H1 (cell line): ENCODE results near the gene TARS3. TPM values are rescaled to one million over a fixed set of nuclear protein-coding genes. Genes with fewer than 3 reads are reported as not detected.

Experiments
- CTCF ChIA-PET: fragments of 300-600 bp; sonication (Branson Sonifier 250); formaldehyde crosslinking; loops from one replicate; lab custom pipeline; 2021; ENCODE audit not compliant: partially characterized antibody; lab: Charles Lee
- POLR2A ChIA-PET: fragments of 300-600 bp; sonication (Branson Sonifier 250); formaldehyde crosslinking; loops from one replicate; lab custom pipeline; 2021; ENCODE audit warnings: inconsistent platforms; ENCODE audit not compliant: partially characterized antibody; lab: Charles Lee
- DNase-seq, 2 experiments: peaks; one replicate each; pipeline versions ENCODE4 v3.0.0 to v3.0.0-alpha.2; 2010 to 2022; ENCODE audit warnings: low spot score in 2 of 2, low read depth in 1 of 2, mixed read lengths in 1 of 2
- FAIRE-seq: peaks from 2 replicates; lab custom pipeline; 2011; peaks lifted over from hg19 to GRCh38; lab: Jason Lieb, UNC
- H2AFZ ChIP-seq: 2 replicates; pipeline ENCODE4 v1.8.1; 2012; ENCODE audit warnings: low read length, inconsistent platforms
- H2AK5ac ChIP-seq: 2 replicates; pipeline ENCODE4 v1.6.1; 2013; ENCODE audit warnings: low read depth, low read length
- H2BK120ac ChIP-seq: replicated peaks from 2 replicates; pipeline ENCODE3; 2013; ENCODE audit warnings: low read depth, low read length, inconsistent platforms
- H2BK12ac ChIP-seq: 2 replicates; pipeline ENCODE4 v1.6.1; 2013; ENCODE audit warnings: low read depth, low read length
- H2BK15ac ChIP-seq: 2 replicates; pipeline ENCODE4 v1.6.1; 2013; ENCODE audit warnings: low read length
- H2BK20ac ChIP-seq: 2 replicates; pipeline ENCODE4 v1.6.1; 2013; ENCODE audit warnings: low read length
- H2BK5ac ChIP-seq: 2 replicates; pipeline ENCODE4 v1.6.1; 2013; ENCODE audit warnings: low read depth, low read length
- H3K14ac ChIP-seq: 2 replicates; pipeline ENCODE4 v1.6.1; 2013; ENCODE audit warnings: inconsistent platforms; ENCODE audit not compliant: insufficient read length
- H3K18ac ChIP-seq: 2 replicates; pipeline ENCODE4 v1.6.1; 2013; ENCODE audit warnings: low read length; ENCODE audit errors: extremely low read depth
- H3K23ac ChIP-seq: 2 replicates; pipeline ENCODE4 v1.6.1; 2013; ENCODE audit warnings: inconsistent platforms; ENCODE audit not compliant: insufficient read length
- H3K23me2 ChIP-seq: 2 replicates; pipeline ENCODE4 v1.6.1; 2013; ENCODE audit warnings: low read depth, low read length
- H3K27ac ChIP-seq: 2 replicates; pipeline ENCODE4 v1.6.1; 2011; ENCODE audit warnings: low read depth, low read length, inconsistent platforms
- H3K27me3 ChIP-seq, 4 experiments: replicated peaks in 1 of 4; 1 replicate in 1 of 4; 2 replicates in 3 of 4; pipeline versions ENCODE4 v1.6.1 to v1.8.1; 2011 to 2013; ENCODE audit warnings: low read length in 3 of 4, mild to moderate bottlenecking in 3 of 4, inconsistent platforms in 2 of 4, mixed read lengths in 2 of 4, moderate library complexity in 1 of 4; ENCODE audit not compliant: control insufficient read depth in 3 of 4, insufficient read depth in 3 of 4; ENCODE audit errors: extremely low read depth in 1 of 4
- H3K36me3 ChIP-seq, 4 experiments: 2 replicates each; pipeline versions ENCODE4 v1.6.1 to v1.8.1; 2011 to 2013; ENCODE audit warnings: mild to moderate bottlenecking in 4 of 4, low read length in 3 of 4, moderate library complexity in 2 of 4, control low read depth in 1 of 4, inconsistent platforms in 1 of 4; ENCODE audit not compliant: insufficient read depth in 4 of 4, control insufficient read depth in 2 of 4
- H3K4ac ChIP-seq: replicated peaks from 2 replicates; pipeline ENCODE3; 2013; ENCODE audit warnings: low read length, low read depth, mixed read lengths, inconsistent platforms; ENCODE audit not compliant: insufficient read length
- H3K4me1 ChIP-seq, 4 experiments: replicated peaks in 1 of 4; 1 replicate in 1 of 4; 2 replicates in 3 of 4; pipeline versions ENCODE4 v1.6.1 to v1.8.1; 2011 to 2013; ENCODE audit warnings: low read length in 3 of 4, inconsistent platforms in 2 of 4, mixed read lengths in 1 of 4; ENCODE audit not compliant: insufficient read depth in 4 of 4, control insufficient read depth in 3 of 4
- H3K4me2 ChIP-seq, 2 experiments: 2 replicates each; pipeline versions ENCODE4 v1.6.1 to v1.8.1; 2011 to 2013; ENCODE audit warnings: low read depth in 2 of 2, low read length in 2 of 2, control low read depth in 1 of 2, inconsistent platforms in 1 of 2, mild to moderate bottlenecking in 1 of 2; ENCODE audit not compliant: insufficient read depth in 1 of 2
- H3K4me3 ChIP-seq, 4 experiments: fragments of 200-600, 300-600 bp in 1 of 4; sonication (generic), shearing (Covaris generic), sonication (Bioruptor Twin) in 1 of 4; 2 replicates each; pipeline versions ENCODE4 v1.5.1 to v1.8.1; 2011 to 2016; ENCODE audit warnings: low read length in 4 of 4, low read depth in 3 of 4, control low read depth in 2 of 4, inconsistent platforms in 2 of 4, mild to moderate bottlenecking in 2 of 4, mixed read lengths in 1 of 4, moderate library complexity in 1 of 4; ENCODE audit not compliant: insufficient read depth in 2 of 4; ENCODE audit errors: extremely low read depth in 1 of 4
- H3K56ac ChIP-seq: replicated peaks from 2 replicates; pipeline ENCODE3; 2013; ENCODE audit warnings: low read depth, mild to moderate bottlenecking, mixed read lengths, low read length, inconsistent platforms; ENCODE audit not compliant: insufficient read length
- H3K79me1 ChIP-seq: 2 replicates; pipeline ENCODE4 v1.6.1; 2013; ENCODE audit warnings: low read depth, low read length, control low read depth
- H3K79me2 ChIP-seq, 2 experiments: 2 replicates each; pipeline versions ENCODE4 v1.6.1 to v1.8.1; 2012 to 2013; ENCODE audit warnings: low read length in 2 of 2, mild to moderate bottlenecking in 2 of 2, inconsistent platforms in 1 of 2; ENCODE audit not compliant: insufficient read depth in 2 of 2, control insufficient read depth in 1 of 2
- H3K9ac ChIP-seq, 4 experiments: replicated peaks in 1 of 4; 1 replicate in 1 of 4; 2 replicates in 3 of 4; pipeline versions ENCODE4 v1.6.1 to v1.8.1; 2011 to 2013; ENCODE audit warnings: low read depth in 3 of 4, low read length in 3 of 4, control low read depth in 2 of 4, mild to moderate bottlenecking in 2 of 4, moderate library complexity in 2 of 4, inconsistent platforms in 1 of 4; ENCODE audit errors: extremely low read depth in 1 of 4
- H3K9me3 ChIP-seq, 2 experiments: 2 replicates each; pipeline versions ENCODE4 v1.6.1 to v1.8.1; 2012 to 2013; ENCODE audit warnings: mild to moderate bottlenecking in 2 of 2, moderate library complexity in 2 of 2, control low read depth in 1 of 2, inconsistent platforms in 1 of 2, low read depth in 1 of 2, low read length in 1 of 2, mixed read lengths in 1 of 2; ENCODE audit not compliant: insufficient read depth in 2 of 2
- H4K20me1 ChIP-seq, 2 experiments: replicated peaks in 1 of 2; 2 replicates each; pipeline versions ENCODE3 to v1.8.1; 2011 to 2013; ENCODE audit warnings: inconsistent platforms in 2 of 2, low read length in 2 of 2, mild to moderate bottlenecking in 1 of 2; ENCODE audit not compliant: insufficient read depth in 2 of 2, control insufficient read depth in 1 of 2
- H4K5ac ChIP-seq: 2 replicates; pipeline ENCODE4 v1.6.1; 2013; ENCODE audit warnings: low read length, low read depth, mixed read lengths, inconsistent platforms; ENCODE audit not compliant: insufficient read length
- H4K8ac ChIP-seq: 2 replicates; pipeline ENCODE4 v1.8.0; 2013; ENCODE audit warnings: mild to moderate bottlenecking, moderate library complexity, low read length, inconsistent platforms; ENCODE audit not compliant: insufficient read depth; ENCODE audit errors: extremely low read depth
- H4K91ac ChIP-seq: replicated peaks from 2 replicates; pipeline ENCODE3; 2013; ENCODE audit warnings: low read length, mixed read lengths, inconsistent platforms; ENCODE audit not compliant: insufficient read length
- BACH1 ChIP-seq: IDR thresholded peaks from 2 replicates; pipeline ENCODE4 v1.6.1; 2012; ENCODE audit warnings: low read length, improper control_type of control experiment
- RFX5 ChIP-seq: IDR thresholded peaks from 2 replicates; pipeline ENCODE4 v1.6.1; 2011; ENCODE audit warnings: low read depth, low read length, improper control_type of control experiment, borderline replicate concordance
- SAP30 ChIP-seq: fragments of 300-600 bp; sonication (generic); IDR thresholded peaks from 2 replicates; pipeline ENCODE4 v1.7.1; 2012; ENCODE audit warnings: low read length, moderate library complexity, mild to moderate bottlenecking, inconsistent platforms; ENCODE audit not compliant: insufficient read depth, insufficient replicate concordance
- SUZ12 ChIP-seq: fragments of 200-600 bp; sonication (generic); IDR thresholded peaks from 2 replicates; pipeline ENCODE4 v1.6.1; 2012; ENCODE audit warnings: mild to moderate bottlenecking, inconsistent platforms, low read length, moderate library complexity, mixed read lengths
- TCF12 ChIP-seq: IDR thresholded peaks from 2 replicates; pipeline ENCODE4 v1.6.1; 2011; ENCODE audit warnings: low read depth, mild to moderate bottlenecking, low read length
- YY1 ChIP-seq: IDR thresholded peaks from 2 replicates; pipeline ENCODE4 v1.6.1; 2011; ENCODE audit warnings: low read depth, mild to moderate bottlenecking, low read length
- WGBS, 2 experiments: shearing (Covaris generic) in 1 of 2; methylation state at CpG; one replicate each; pipeline versions ENCODE4 v1.1.6 to v1.1.7; 2013 to 2015; ENCODE audit warnings: low lambda C conversion rate in 2 of 2, mixed read lengths in 2 of 2, inconsistent platforms in 1 of 2, low coverage in 1 of 2, missing lambda C conversion rate in 1 of 2; ENCODE audit not compliant: insufficient replicate concordance in 2 of 2, insufficient coverage in 1 of 2, insufficient read length in 1 of 2; ENCODE audit errors: extremely low coverage in 1 of 2, missing lambda C conversion rate in 1 of 2; 5-methylcytosine and 5-hydroxymethylcytosine counted together
- polyA plus RNA-seq, 7 experiments: library from polyadenylated mRNA; depleted of rRNA in 3 of 7; stranded (reverse) in 5 of 7; unstranded in 2 of 7; fragments of >200 nt in 5 of 7; fragments of 200-250 nt in 2 of 7; gene quantifications; 1 replicate in 5 of 7; 2 replicates in 1 of 7; 4 replicates in 1 of 7; pipeline versions ENCODE4 v1.2.1 to v1.2.3, GENCODE V29; 2011 to 2013; ENCODE audit warnings: missing spikeins in 2 of 7, mixed read lengths in 2 of 7
- total RNA-seq: library from RNA; stranded (reverse); fragmentation: NEBNext Ultra II Directional; extraction: Animal tissue kit (Norgen Biotek cat#: 25700); gene quantifications from 2 replicates; pipeline ENCODE4 v1.2.1, GENCODE V29; 2021

TARS3 gene
- total and polyA plus RNA-seq, 2 of the 8 experiments (the other 6 are each of a cell fraction or from before 2014, with no cell fraction given), result 2.1 to 13.9 TPM

GRCh38 chr15:101641894-101642293 lies 82.4 kb downstream of the TARS3 start:
- Histone ChIP-seq H4K91ac (no peak overlapping the region), H3K14ac (no peak overlapping the region), H3K36me3 (peaks cover 3 to 29% (median 20%) of the 10 kb centered on the region in 4 experiments; a peak in 7 of 8 replicates), H3K56ac (no peak overlapping the region), H4K20me1 (peaks cover 2 to 4% of the 10 kb centered on the region in 2 experiments), H3K9me3 (no peaks in the 10 kb centered on the region), H3K4me2 (no peak overlapping the region), H2AK5ac (no peak overlapping the region), H2BK15ac (no peak overlapping the region), H2BK120ac (no peak overlapping the region), H3K27ac (no peak overlapping the region), H3K4ac (no peak overlapping the region), H3K18ac (no peak overlapping the region), H2BK5ac (no peak overlapping the region), H2BK20ac (no peak overlapping the region), H2BK12ac (no peak overlapping the region), H3K9ac (no peak overlapping the region), H3K79me2 (no peaks in the 10 kb centered on the region), H3K4me3 (no peak overlapping the region), H3K4me1 (no peaks in the 10 kb centered on the region), H3K23me2 (no peaks in the 10 kb centered on the region), H4K8ac (no peak overlapping the region), H3K27me3 (no peaks in the 10 kb centered on the region), H3K79me1 (no peaks in the 10 kb centered on the region), H2AFZ (no peak overlapping the region), H3K23ac (no peak overlapping the region)
- FAIRE-seq, result no peak
- no peak for DNase-seq
- WGBS, 2 experiments, result 88% methylated on average over 1 of the region's 1 CpG; no CpG with 5 or more reads in 1 of the 2 experiments
- ChIA-PET POLR2A (interaction anchor here (0.6 kb wide), 1 partner anchor 8 kb away, joined by 3 read pairs; no protein-coding TSS in a partner anchor), CTCF (interaction anchor here (0.7 to 8.8 kb wide), 43 partner anchors 8 to 508 kb away, joined by 3 to 70 read pairs (median 7); partner anchors contain the start of gene TM2D3)
- TF ChIP-seq YY1 (no peak), TCF12 (no peak), SAP30 (no peak), SUZ12 (no peak), BACH1 (no peak), RFX5 (no peak)
- TF ChIP-seq, all 59 proteins: peak for 0
- H4K5ac ChIP-seq, result no peak overlapping the region
